SK-N-SH treated with all-trans-retinoic acid at 6 μM for 48 hours (cell line): ENCODE data around the gene NOM1.

Source experiments
- ATAC-seq: fragments of 200-7000 bp; cut with Tn5 transposase; 3 replicates; pipeline ENCODE4 v1.9.1; 2020; ENCODE audit warnings: mild to moderate bottlenecking, moderate library complexity
- ARNTL ChIP-seq: fragments of 450-650 bp; formaldehyde crosslinking; IDR thresholded peaks from 2 replicates; pipeline ENCODE4 v1.5.0; 2020; ENCODE audit warnings: low read depth, mild to moderate bottlenecking, moderate library complexity, borderline replicate concordance
- BACH2 ChIP-seq: fragments of 250-450 bp; sonication (Bioruptor Pico); IDR thresholded peaks from 2 replicates; pipeline ENCODE4 v1.9.0; 2021; ENCODE audit warnings: mild to moderate bottlenecking, borderline replicate concordance
- CSDC2 ChIP-seq: fragments of 250-450 bp; sonication (Bioruptor Pico); IDR thresholded peaks from 2 replicates; pipeline ENCODE4 v1.5.0; 2020; ENCODE audit warnings: mild to moderate bottlenecking, moderate library complexity
- CSRNP3 ChIP-seq: fragments of 250-450 bp; sonication (Bioruptor Pico); IDR thresholded peaks from 2 replicates; pipeline ENCODE4 v1.5.1; 2021; ENCODE audit warnings: mild to moderate bottlenecking, moderate library complexity
- ESRRG ChIP-seq: fragments of 250-450 bp; sonication (Bioruptor Pico); IDR thresholded peaks from 2 replicates; pipeline ENCODE4 v1.6.1; 2021; ENCODE audit warnings: mild to moderate bottlenecking
- GLIS3 ChIP-seq: fragments of 250-450 bp; sonication (Bioruptor Pico); IDR thresholded peaks from 2 replicates; pipeline ENCODE4 v1.5.0; 2020; ENCODE audit warnings: mild to moderate bottlenecking, moderate library complexity
- ISL1 ChIP-seq: fragments of 250-450 bp; sonication (Bioruptor Pico); IDR thresholded peaks from 2 replicates; pipeline ENCODE4 v2.1.2; 2022; ENCODE audit warnings: mild to moderate bottlenecking, moderate library complexity
- OSR1 ChIP-seq: fragments of 250-450 bp; sonication (Bioruptor Pico); IDR thresholded peaks from 2 replicates; pipeline ENCODE4 v1.8.0; 2022; ENCODE audit warnings: moderate library complexity, mild to moderate bottlenecking, inconsistent platforms
- PATZ1 ChIP-seq: fragments of 250-450 bp; sonication (Bioruptor Pico); IDR thresholded peaks from 2 replicates; pipeline ENCODE4 v1.8.0; 2020; ENCODE audit warnings: mild to moderate bottlenecking, moderate library complexity, borderline replicate concordance
- POU6F1 ChIP-seq: fragments of 250-450 bp; sonication (Bioruptor Pico); IDR thresholded peaks from 2 replicates; pipeline ENCODE4 v1.8.0; 2021; ENCODE audit warnings: low read depth, mild to moderate bottlenecking, moderate library complexity, borderline replicate concordance
- PPARA ChIP-seq: fragments of 250-450 bp; sonication (Bioruptor Pico); IDR thresholded peaks from 2 replicates; pipeline ENCODE4 v1.5.0; 2020; ENCODE audit warnings: mild to moderate bottlenecking, borderline replicate concordance
- RARB ChIP-seq: fragments of 250-450 bp; sonication (Bioruptor Pico); IDR thresholded peaks from 2 replicates; pipeline ENCODE4 v1.8.0; 2021; ENCODE audit warnings: mild to moderate bottlenecking, moderate library complexity
- SNAI2 ChIP-seq: fragments of 250-450 bp; sonication (Bioruptor Pico); IDR thresholded peaks from 2 replicates; pipeline ENCODE4 v1.5.0; 2020; ENCODE audit warnings: mild to moderate bottlenecking, moderate library complexity
- TCF4 ChIP-seq: fragments of 250-450 bp; sonication (Bioruptor Pico); IDR thresholded peaks from 2 replicates; pipeline ENCODE4 v1.8.0; 2021; ENCODE audit warnings: mild to moderate bottlenecking, moderate library complexity, borderline replicate concordance
- TOX ChIP-seq: fragments of 250-450 bp; sonication (Bioruptor Pico); IDR thresholded peaks from 2 replicates; pipeline ENCODE4 v1.8.0; 2021; ENCODE audit warnings: mild to moderate bottlenecking, moderate library complexity, borderline replicate concordance
- TSHZ2 ChIP-seq: fragments of 250-450 bp; sonication (Bioruptor Pico); IDR thresholded peaks from 2 replicates; pipeline ENCODE4 v1.5.0; 2020; ENCODE audit warnings: mild to moderate bottlenecking, moderate library complexity
- ZFP3 ChIP-seq: fragments of 250-450 bp; sonication (Bioruptor Pico); IDR thresholded peaks from 2 replicates; pipeline ENCODE4 v1.5.0; 2020; ENCODE audit warnings: mild to moderate bottlenecking, moderate library complexity
- ZFP30 ChIP-seq: fragments of 450-650 bp; formaldehyde crosslinking; IDR thresholded peaks from 2 replicates; pipeline ENCODE4 v1.5.0; 2022; ENCODE audit warnings: mild to moderate bottlenecking, moderate library complexity
- ZNF565 ChIP-seq: fragments of 450-650 bp; formaldehyde crosslinking; conservative IDR thresholded peaks from 2 replicates; pipeline ENCODE4 v1.5.0; 2020; ENCODE audit warnings: low read depth, mild to moderate bottlenecking, moderate library complexity
- ZNF70 ChIP-seq: fragments of 450-650 bp; formaldehyde crosslinking; IDR thresholded peaks from 2 replicates; pipeline ENCODE4 v1.5.0; 2020; ENCODE audit warnings: mild to moderate bottlenecking, moderate library complexity

The NOM1 gene

GRCh38 chr7:156984174-156984891 lies 34.8 kb downstream of the NOM1 start:
- TF ChIP-seq ZFP3 (CRISPR knock-in tag) (no peak), ZNF565 (CRISPR knock-in tag) (no peak), ESRRG (CRISPR knock-in tag) (no peak), PPARA (CRISPR knock-in tag) (no peak), OSR1 (no peak), ISL1 (no peak), GLIS3 (CRISPR knock-in tag) (no peak), TOX (CRISPR knock-in tag) (no peak), SNAI2 (CRISPR knock-in tag) (no peak), CSDC2 (CRISPR knock-in tag) (no peak), PATZ1 (no peak), POU6F1 (no peak), RARB (CRISPR knock-in tag) (no peak), BACH2 (CRISPR knock-in tag) (no peak), TCF4 (CRISPR knock-in tag) (no peak)
- peak; percentile 34; the same call in 1 of the 3 replicates for ATAC-seq

GRCh38 chr7:156985101-156985992 lies 35.8 kb downstream of the NOM1 start:
- ATAC-seq, result no peak
- TF ChIP-seq ZNF565 (CRISPR knock-in tag), result no peak
- no peak for TF ChIP-seq ZFP30 (CRISPR knock-in tag)
- TF ChIP-seq CSRNP3, result no peak
- no peak for TF ChIP-seq ZFP3 (CRISPR knock-in tag)
- TF ChIP-seq SNAI2 (CRISPR knock-in tag), result no peak
- no peak for TF ChIP-seq ZNF70

GRCh38 chr7:156986378-156986777 lies 36.9 kb downstream of the NOM1 start:
- TF ChIP-seq POU6F1 (no peak), TCF4 (CRISPR knock-in tag) (no peak), ESRRG (CRISPR knock-in tag) (no peak), ZNF70 (no peak), SNAI2 (CRISPR knock-in tag) (no peak), ZFP3 (CRISPR knock-in tag) (no peak), CSRNP3 (no peak), TSHZ2 (CRISPR knock-in tag) (no peak), PPARA (CRISPR knock-in tag) (no peak), ARNTL (CRISPR knock-in tag) (no peak), ISL1 (no peak), TOX (CRISPR knock-in tag) (no peak), RARB (CRISPR knock-in tag) (no peak)
- ATAC-seq, result no peak
